Peyer's patch (tissue), 4 donors: ENCODE results near the gene MPP4.

Experiments used
- POLR2A ChIP-seq, 2 donors: fragments of 450-650 bp; IDR thresholded peaks; one replicate each; pipeline ENCODE4 v1.5.1; 2017; ENCODE audit warnings: antibody characterized with exemption in 2 of 2, mild to moderate bottlenecking in 2 of 2, moderate library complexity in 2 of 2
- TF ChIP-seq, protein P1 (sequence below), 6 experiments: fragments of 450-650 bp in 4 of 6; fragments of 200-600 bp in 2 of 6; sonication (generic) in 1 of 6; IDR thresholded peaks; one replicate each; pipeline ENCODE4 v1.5.1; 2017 to 2019; ENCODE audit warnings: antibody characterized with exemption in 6 of 6, mild to moderate bottlenecking in 3 of 6, moderate library complexity in 1 of 6

DNA sequence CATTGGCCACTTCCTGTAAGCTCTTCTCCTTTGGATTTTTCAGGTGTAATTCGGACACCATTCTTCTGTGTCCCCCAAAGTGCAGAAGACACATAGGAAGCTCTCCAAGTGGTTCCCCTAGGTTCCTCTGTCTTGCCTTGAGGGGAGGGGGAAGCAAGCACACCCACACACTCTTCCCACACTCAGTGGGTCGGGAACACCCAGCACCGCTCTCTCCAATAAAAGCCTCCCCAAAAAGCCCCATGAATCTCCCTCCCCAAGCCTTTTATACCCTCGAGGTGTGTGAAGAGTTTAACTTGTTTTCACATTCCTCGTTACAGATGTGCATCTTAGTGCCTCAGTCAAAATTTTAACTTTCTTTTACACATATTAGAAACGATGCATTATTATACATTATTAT lies 45.2 kb downstream of the MPP4 start:
- TF ChIP-seq, protein P1, sequence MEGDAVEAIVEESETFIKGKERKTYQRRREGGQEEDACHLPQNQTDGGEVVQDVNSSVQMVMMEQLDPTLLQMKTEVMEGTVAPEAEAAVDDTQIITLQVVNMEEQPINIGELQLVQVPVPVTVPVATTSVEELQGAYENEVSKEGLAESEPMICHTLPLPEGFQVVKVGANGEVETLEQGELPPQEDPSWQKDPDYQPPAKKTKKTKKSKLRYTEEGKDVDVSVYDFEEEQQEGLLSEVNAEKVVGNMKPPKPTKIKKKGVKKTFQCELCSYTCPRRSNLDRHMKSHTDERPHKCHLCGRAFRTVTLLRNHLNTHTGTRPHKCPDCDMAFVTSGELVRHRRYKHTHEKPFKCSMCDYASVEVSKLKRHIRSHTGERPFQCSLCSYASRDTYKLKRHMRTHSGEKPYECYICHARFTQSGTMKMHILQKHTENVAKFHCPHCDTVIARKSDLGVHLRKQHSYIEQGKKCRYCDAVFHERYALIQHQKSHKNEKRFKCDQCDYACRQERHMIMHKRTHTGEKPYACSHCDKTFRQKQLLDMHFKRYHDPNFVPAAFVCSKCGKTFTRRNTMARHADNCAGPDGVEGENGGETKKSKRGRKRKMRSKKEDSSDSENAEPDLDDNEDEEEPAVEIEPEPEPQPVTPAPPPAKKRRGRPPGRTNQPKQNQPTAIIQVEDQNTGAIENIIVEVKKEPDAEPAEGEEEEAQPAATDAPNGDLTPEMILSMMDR (IDR thresholded peaks at IDR 0.05) = no peak
- no peak for TF ChIP-seq POLR2A (IDR thresholded peaks at IDR 0.05)
